Muscle layer of colon (tissue), 2 donors: Measurements from ENCODE around the gene KCNK1.

Experiments
- H3K27ac ChIP-seq: one replicate; pipeline ENCODE4 v1.7.0; 2013; ENCODE audit warnings: low read depth, mild to moderate bottlenecking, low read length, moderate library complexity
- H3K27me3 ChIP-seq, 2 donors: one replicate each; pipeline ENCODE4 v1.7.0; 2013; ENCODE audit warnings: low read length in 2 of 2, mild to moderate bottlenecking in 2 of 2; ENCODE audit not compliant: insufficient read depth in 2 of 2, control insufficient read depth in 1 of 2
- H3K36me3 ChIP-seq: one replicate; pipeline ENCODE4 v1.7.0; 2013; ENCODE audit warnings: mild to moderate bottlenecking, low read length; ENCODE audit not compliant: insufficient read depth
- H3K4me1 ChIP-seq: one replicate; pipeline ENCODE4 v1.7.0; 2013; ENCODE audit warnings: mild to moderate bottlenecking, low read length; ENCODE audit not compliant: insufficient read depth
- H3K4me3 ChIP-seq, 2 donors: one replicate each; pipeline ENCODE4 v1.7.0; 2013; ENCODE audit warnings: low read length in 2 of 2, low read depth in 1 of 2, mild to moderate bottlenecking in 1 of 2, moderate library complexity in 1 of 2
- H3K9ac ChIP-seq: one replicate; pipeline ENCODE4 v1.7.0; 2013; ENCODE audit warnings: low read length
- H3K9me3 ChIP-seq: one replicate; pipeline ENCODE4 v1.7.0; 2013; ENCODE audit warnings: mild to moderate bottlenecking, low read length
- donor health status: abdominal sarcoma.
- donor health status: Adenocarcinoma of cecum.

KCNK1 gene

DNA sequence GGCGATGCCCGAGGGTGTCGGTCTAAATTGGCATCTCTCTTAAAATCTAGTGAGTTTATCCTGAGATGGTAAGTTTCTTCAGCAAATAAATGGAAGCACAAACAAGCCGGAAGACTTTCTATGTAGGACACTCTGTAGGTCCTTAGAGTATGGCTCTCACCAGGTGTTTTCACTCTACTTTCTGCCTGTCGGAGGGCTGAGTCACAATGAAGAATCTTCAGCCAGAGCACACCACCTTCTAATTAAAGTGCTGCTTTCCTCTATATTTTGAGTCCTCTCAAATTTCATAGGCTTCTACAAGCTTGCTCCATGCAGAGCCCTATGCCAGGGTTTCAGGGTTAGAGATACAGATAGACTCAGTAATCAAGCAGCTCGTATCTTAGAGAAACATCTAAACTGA, 27.1 kb downstream of the KCNK1 start:
- H3K36me3 ChIP-seq, result no peaks in the 10 kb centered on the region
- H3K27ac ChIP-seq, result no peak overlapping the region
- no peak overlapping the region for H3K9ac ChIP-seq
- no peak overlapping the region for H3K4me3 ChIP-seq
- H3K27me3 ChIP-seq, result no peaks in the 10 kb centered on the region
- H3K9me3 ChIP-seq, result no peaks in the 10 kb centered on the region
- H3K4me1 ChIP-seq, result no peaks in the 10 kb centered on the region

DNA sequence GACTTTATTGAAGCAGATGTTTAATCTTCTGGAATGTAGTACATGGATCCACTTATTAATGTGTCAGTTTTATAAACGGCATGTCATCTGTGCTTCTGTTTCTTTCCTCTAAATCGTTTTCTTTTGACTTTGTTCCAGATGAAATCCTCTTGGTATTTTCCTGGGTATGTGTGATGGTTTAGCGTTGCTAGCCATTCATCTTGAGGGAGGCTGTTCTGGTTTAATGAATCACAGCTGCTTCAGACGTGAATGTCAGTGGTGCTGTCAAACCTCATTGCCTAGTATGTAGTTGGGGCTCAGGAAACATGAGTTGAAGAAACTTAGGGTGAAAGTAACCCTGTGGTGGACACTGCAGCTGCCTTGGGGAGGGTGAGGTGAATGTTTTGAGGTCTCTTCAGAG, 33.2 kb downstream of the KCNK1 start:
- Histone ChIP-seq H3K9me3 (no peaks in the 10 kb centered on the region), H3K4me3 (no peak overlapping the region), H3K9ac (no peak overlapping the region), H3K27me3 (no peaks in the 10 kb centered on the region), H3K4me1 (no peaks in the 10 kb centered on the region), H3K36me3 (no peaks in the 10 kb centered on the region), H3K27ac (no peak overlapping the region)

DNA sequence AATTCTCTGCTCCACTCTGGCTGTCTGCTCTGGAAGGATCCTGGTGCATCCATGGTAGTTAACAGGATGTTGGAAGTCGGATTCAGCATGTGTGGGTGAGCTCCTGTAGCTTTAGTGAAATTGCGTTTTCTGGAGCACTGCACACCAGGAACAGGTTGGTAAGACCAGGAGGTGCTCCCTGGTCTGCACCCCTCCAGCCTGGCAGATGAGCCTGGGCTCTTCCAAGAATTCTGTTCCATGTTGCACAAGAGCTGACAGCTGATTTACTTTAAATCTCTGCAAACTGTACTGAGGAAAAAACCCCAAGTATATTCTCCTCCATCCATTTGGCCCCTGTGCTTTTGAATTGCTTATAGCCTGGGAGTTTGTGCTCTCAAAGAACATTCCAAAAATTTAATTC, 33.7 kb downstream of the KCNK1 start:
- no peak overlapping the region for H3K27ac ChIP-seq
- H3K27me3 ChIP-seq, result no peaks in the 10 kb centered on the region
- no peak overlapping the region for H3K9ac ChIP-seq
- no peaks in the 10 kb centered on the region for H3K9me3 ChIP-seq
- no peaks in the 10 kb centered on the region for H3K36me3 ChIP-seq
- no peaks in the 10 kb centered on the region for H3K4me1 ChIP-seq
- no peak overlapping the region for H3K4me3 ChIP-seq

DNA sequence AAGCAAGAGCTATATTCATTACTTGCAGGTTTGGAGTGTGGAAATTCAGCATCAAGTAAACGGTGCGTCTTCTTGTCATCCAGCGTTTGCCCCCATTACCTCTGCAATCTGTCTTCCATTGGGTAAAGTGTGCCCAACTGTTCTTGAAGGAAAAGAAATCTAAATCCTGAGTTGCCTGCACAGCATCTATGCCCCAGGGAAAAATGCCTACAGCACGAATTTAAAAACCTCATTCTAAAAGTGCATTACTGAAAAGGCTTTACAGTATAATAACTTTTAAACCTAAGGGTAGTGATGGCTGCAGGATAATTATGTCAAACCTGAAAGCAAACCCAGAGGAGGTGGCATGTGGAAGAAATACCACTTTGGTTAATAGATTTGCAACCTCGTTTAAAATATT, 37.2 kb downstream of the KCNK1 start:
- Histone ChIP-seq H3K4me3 (no peak overlapping the region), H3K27me3 (no peaks in the 10 kb centered on the region), H3K27ac (no peak overlapping the region), H3K9me3 (no peaks in the 10 kb centered on the region), H3K36me3 (no peaks in the 10 kb centered on the region), H3K9ac (no peak overlapping the region), H3K4me1 (no peaks in the 10 kb centered on the region)

DNA sequence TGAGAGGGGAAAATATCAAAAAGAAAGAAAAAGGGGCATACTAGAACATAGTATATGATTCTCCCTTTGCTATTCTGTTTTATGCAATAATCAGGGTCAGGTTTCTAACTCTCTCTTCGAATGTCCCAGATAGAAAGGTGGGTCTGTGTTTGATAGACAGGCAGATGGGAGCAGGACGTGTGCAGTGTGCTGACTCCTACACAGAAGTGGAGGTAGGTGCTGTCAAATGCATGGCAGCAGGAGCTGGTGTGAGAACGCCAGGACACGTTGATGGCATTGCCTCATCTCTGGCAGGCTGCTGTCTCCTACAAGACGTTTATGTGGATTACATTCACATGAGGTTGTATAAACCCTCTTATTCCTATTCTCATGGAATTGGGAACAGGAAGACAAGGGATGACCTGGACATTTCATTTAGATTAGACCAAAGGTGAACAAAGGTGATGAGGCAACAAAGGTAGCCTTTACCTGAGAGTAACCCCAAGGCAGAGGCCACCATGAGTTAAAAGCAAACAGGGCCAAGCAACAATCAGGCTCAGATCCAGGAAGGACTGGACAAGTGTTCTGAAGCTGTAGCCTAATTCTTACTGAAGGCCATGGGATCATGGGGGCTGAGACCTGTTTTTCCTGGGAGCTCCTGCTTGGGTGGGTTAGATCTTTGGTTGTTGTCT, 37.8 kb downstream of the KCNK1 start:
- no peak overlapping the region for H3K27ac ChIP-seq
- H3K27me3 ChIP-seq, result no peaks in the 10 kb centered on the region
- no peak overlapping the region for H3K9ac ChIP-seq
- H3K4me3 ChIP-seq, result no peak overlapping the region
- H3K36me3 ChIP-seq, result no peaks in the 10 kb centered on the region
- no peaks in the 10 kb centered on the region for H3K4me1 ChIP-seq
- H3K9me3 ChIP-seq, result no peaks in the 10 kb centered on the region

DNA sequence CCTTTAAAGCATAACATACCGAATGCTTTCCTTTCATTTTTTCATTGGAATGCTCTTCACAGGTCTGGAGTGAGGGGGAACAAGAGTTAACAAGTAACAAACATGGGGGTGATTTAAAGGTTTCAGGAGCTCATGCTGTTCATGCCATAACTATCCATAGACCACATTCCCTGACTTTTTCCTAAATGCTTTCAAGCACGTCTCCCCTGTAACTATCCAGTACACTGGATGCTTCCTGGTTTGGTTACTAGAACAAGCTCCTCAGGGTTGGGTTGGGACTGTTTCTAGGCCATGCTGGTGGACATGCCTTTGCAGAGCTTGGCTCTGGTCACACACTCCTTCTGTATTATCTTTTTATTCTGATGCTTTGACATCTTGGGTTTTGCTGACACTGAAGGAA, 38.6 kb downstream of the KCNK1 start:
- no peak overlapping the region for H3K9ac ChIP-seq
- no peaks in the 10 kb centered on the region for H3K9me3 ChIP-seq
- no peak overlapping the region for H3K4me3 ChIP-seq
- H3K27me3 ChIP-seq, result no peaks in the 10 kb centered on the region
- H3K27ac ChIP-seq, result no peak overlapping the region
- no peaks in the 10 kb centered on the region for H3K4me1 ChIP-seq
- H3K36me3 ChIP-seq, result no peaks in the 10 kb centered on the region

DNA sequence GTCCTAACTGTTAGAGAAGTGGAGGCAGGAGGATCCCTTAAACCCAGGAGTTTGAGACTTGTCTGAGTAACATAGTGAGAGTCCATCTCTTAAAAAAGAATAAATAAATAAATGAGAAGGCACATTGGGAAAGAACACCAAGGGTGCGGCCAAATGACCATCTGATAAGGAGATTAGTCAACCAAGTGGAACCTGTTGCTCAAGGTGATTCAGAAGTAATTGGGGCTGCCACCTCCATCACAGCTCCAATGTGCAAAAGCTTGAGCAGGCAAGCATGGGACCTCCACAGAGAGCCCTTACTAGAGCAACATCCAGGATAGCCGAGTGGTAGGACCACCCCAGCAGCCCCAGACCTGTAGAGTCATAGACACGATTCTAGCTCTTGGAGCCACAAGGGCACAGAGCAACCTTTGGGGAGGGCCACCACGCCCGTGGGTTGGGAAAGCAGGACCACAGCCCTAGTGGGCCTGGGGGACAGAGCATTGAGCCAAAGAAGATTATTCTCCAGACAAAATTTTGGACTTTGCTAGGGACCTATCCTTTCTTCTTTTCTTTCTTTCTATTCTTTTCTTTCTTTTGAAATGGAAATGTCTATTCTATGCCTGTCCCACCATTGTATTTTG, 40.9 kb downstream of the KCNK1 start:
- Histone ChIP-seq H3K27ac (no peak overlapping the region), H3K27me3 (no peaks in the 10 kb centered on the region), H3K4me3 (no peak overlapping the region), H3K9ac (no peak overlapping the region), H3K9me3 (no peaks in the 10 kb centered on the region), H3K36me3 (no peaks in the 10 kb centered on the region), H3K4me1 (no peaks in the 10 kb centered on the region)

DNA sequence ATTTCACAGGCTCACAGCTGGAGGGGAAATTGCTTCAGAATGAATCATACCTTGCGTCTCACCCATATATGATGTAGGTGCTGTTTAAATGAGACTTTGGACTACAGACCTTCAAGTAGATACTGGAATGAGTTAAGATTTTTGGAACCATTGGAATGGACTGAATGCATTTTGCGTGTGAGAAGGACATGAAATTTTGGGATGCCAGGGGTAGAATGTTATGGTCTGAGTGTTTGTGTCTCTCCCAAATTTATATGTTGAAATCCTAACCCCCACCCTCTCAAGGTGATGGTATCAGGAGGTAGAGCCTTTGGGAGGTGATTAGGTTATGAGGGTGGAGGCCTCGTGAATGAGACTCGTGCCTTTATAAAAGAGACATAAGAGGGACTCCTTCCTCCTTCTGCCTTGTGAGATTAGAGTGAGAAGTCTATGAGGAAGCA, 41.4 kb downstream of the KCNK1 start:
- Histone ChIP-seq H3K9ac (no peak overlapping the region), H3K9me3 (no peaks in the 10 kb centered on the region), H3K4me1 (no peaks in the 10 kb centered on the region), H3K27ac (no peak overlapping the region), H3K36me3 (no peaks in the 10 kb centered on the region), H3K27me3 (no peaks in the 10 kb centered on the region), H3K4me3 (no peak overlapping the region)

DNA sequence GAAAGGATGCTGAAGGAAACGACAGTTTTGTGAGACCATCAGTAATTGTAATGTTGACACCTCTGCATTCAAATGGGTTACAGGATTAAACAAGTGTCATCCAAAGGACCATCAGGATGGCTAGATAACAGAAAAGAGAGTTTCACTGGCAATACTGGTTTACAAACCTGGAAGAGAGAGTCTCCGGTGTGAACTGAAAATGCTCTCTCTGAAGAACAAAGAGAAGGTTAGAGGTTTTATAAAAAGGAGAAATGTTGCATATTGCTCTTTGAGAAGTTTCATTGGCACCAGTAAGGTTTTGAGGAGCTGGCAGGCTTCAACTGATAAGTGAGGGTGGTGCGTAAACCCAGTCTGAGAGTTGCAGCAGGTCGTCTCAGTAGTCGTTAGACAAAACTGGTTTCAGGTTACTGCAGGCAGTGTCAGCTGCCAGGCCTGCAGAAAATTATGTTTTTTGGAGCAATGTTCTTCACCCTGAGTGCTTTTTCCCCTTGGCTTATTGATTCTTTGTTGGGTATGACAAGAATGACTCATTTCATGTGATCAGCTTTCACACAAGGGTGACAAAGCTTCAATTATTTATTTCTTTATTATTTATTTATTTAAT, 42.2 kb downstream of the KCNK1 start:
- Histone ChIP-seq H3K9me3 (no peaks in the 10 kb centered on the region), H3K36me3 (no peaks in the 10 kb centered on the region), H3K27ac (no peak overlapping the region), H3K4me1 (no peaks in the 10 kb centered on the region), H3K4me3 (no peak overlapping the region), H3K27me3 (no peaks in the 10 kb centered on the region), H3K9ac (no peak overlapping the region)

DNA sequence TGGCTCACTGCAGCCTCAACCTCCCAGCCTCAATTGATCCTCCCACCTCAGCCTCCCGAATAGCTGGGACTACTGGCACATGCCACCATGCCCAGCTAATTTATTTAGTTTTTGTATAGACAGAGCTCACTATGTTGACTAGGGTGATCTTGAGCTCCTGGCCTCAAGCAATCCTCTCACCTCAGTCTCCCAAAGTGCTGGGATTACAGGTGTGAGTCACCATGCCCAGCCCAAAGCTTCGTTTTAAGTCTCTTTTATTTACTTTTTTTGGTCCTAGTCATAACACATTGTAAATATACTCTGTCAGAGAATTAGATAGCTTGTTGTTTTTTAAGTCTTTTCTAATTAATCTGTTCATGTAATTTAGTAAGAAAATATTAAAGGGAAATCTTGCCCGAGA, 42.8 kb downstream of the KCNK1 start:
- no peak overlapping the region for H3K9ac ChIP-seq
- no peaks in the 10 kb centered on the region for H3K4me1 ChIP-seq
- H3K27me3 ChIP-seq, result no peaks in the 10 kb centered on the region
- H3K4me3 ChIP-seq, result no peak overlapping the region
- no peak overlapping the region for H3K27ac ChIP-seq
- no peaks in the 10 kb centered on the region for H3K9me3 ChIP-seq
- no peaks in the 10 kb centered on the region for H3K36me3 ChIP-seq

DNA sequence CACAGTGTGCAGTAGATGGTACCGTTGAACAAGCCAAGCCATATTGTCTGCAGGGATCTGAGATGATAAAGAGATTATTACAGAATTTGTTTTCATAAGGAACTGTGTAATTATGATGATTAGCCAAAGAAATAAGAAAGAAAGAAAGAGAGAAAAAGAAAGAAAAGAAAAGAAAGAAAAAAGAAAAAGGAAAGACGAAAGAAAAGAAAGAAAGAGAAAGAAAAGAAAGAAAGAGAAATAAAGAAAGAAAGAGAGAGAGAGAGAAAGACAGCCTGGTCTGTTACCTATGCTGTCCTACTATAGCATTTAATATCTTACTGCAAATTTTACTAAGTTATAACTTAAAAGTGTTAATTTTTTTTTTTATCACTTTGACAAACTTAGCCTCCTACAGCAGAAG, 43.6 kb downstream of the KCNK1 start:
- Histone ChIP-seq H3K27ac (no peak overlapping the region), H3K4me3 (no peak overlapping the region), H3K9me3 (no peaks in the 10 kb centered on the region), H3K9ac (no peak overlapping the region), H3K4me1 (no peaks in the 10 kb centered on the region), H3K36me3 (no peaks in the 10 kb centered on the region), H3K27me3 (no peaks in the 10 kb centered on the region)

DNA sequence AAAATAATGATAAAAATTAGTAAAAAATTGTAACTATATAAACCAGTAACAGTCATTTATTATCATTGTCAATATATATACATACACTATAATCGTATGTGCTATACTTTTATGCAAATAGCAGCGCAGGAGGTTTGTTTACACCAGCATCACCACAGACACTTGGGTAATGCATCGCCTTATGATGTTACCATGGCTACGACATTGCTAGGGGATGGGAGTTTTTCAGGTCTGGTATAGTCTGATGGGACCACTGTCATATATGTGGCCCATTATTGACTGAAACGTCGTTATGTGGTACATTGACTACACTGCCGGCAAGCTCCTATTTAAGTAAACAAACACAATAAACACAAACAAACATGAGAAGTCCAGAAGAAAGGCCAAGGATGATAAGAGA, 45.6 kb downstream of the KCNK1 start:
- H3K9me3 ChIP-seq, result no peaks in the 10 kb centered on the region
- H3K36me3 ChIP-seq, result no peaks in the 10 kb centered on the region
- no peak overlapping the region for H3K9ac ChIP-seq
- no peak overlapping the region for H3K4me3 ChIP-seq
- no peak overlapping the region for H3K27ac ChIP-seq
- no peaks in the 10 kb centered on the region for H3K27me3 ChIP-seq
- no peaks in the 10 kb centered on the region for H3K4me1 ChIP-seq
